ENCODE results near the gene MUC20.

- TF ChIP-seq CTCF (IDR thresholded peaks at IDR 0.05) = no peak
- TF ChIP-seq POLR2A (IDR thresholded peaks at IDR 0.05) = no peak
Measured at GRCh38 chr3:195760345-195761122, 39.8 kb downstream of the MUC20 start.

Measured in vagina (tissue), 2 donors.